Neutrophil (primary cell): ENCODE data around the gene C4orf36.

ENCODE experiments used
- H3K27ac ChIP-seq: fragments of 200-600 bp; sonication (generic); 2 replicates; pipeline ENCODE4 v1.5.1; 2016; ENCODE audit warnings: mild to moderate bottlenecking, moderate library complexity
- H3K27me3 ChIP-seq: fragments of 200-600 bp; sonication (generic); 2 replicates; pipeline ENCODE4 v1.6.0; 2016; ENCODE audit warnings: mild to moderate bottlenecking
- H3K36me3 ChIP-seq: fragments of 200-600 bp; sonication (generic); 2 replicates; pipeline ENCODE4 v1.5.1; 2017
- H3K4me1 ChIP-seq, 2 experiments: fragments of 200-600 bp in 1 of 2; sonication (generic) in 1 of 2; 1 replicate in 1 of 2; 2 replicates in 1 of 2; pipeline versions ENCODE4 v1.5.1 to v1.6.1; 2013 to 2016; ENCODE audit warnings: low read depth in 1 of 2, low read length in 1 of 2, mild to moderate bottlenecking in 1 of 2, moderate library complexity in 1 of 2; ENCODE audit not compliant: control insufficient read depth in 1 of 2, insufficient read depth in 1 of 2
- H3K4me3 ChIP-seq, 2 experiments: fragments of 200-600 bp in 1 of 2; sonication (generic) in 1 of 2; 1 replicate in 1 of 2; 2 replicates in 1 of 2; pipeline ENCODE4 v1.5.1; 2013 to 2016; ENCODE audit warnings: low read depth in 1 of 2, low read length in 1 of 2, mild to moderate bottlenecking in 1 of 2, moderate library complexity in 1 of 2
- H3K9me3 ChIP-seq: fragments of 200-600 bp; sonication (generic); 2 replicates; pipeline ENCODE4 v1.5.1; 2016
- CTCF ChIP-seq: fragments of 200-600 bp; sonication (generic); IDR thresholded peaks from 2 replicates; pipeline ENCODE4 v1.5.1; 2016; ENCODE audit warnings: antibody characterized with exemption

Gene C4orf36

GRCh38 chr4:86848732-86849619 lies 43.2 kb downstream of the C4orf36 start, which contains the start of gene SLC10A6:
Gene SLC10A6 (minus strand): TSS chr4:86849384. CDS start chr4:86849115, 269 bp downstream.
- TF ChIP-seq CTCF, result no peak
- H3K4me3 ChIP-seq, result no peak within 1 kb of the TSS
- H3K4me1 ChIP-seq, result no peaks in the 10 kb centered on the region
- no peaks in the 10 kb centered on the region for H3K36me3 ChIP-seq
- no peak within 1 kb of the TSS for H3K27ac ChIP-seq
- H3K9me3 ChIP-seq, result no peaks in the 10 kb centered on the region
- no peaks in the 10 kb centered on the region for H3K27me3 ChIP-seq

- Histone ChIP-seq H3K27ac (no peak overlapping the region), H3K36me3 (no peaks in the 10 kb centered on the region), H3K4me3 (no peak overlapping the region), H3K4me1 (no peaks in the 10 kb centered on the region), H3K9me3 (no peaks in the 10 kb centered on the region), H3K27me3 (no peaks in the 10 kb centered on the region)
- no peak for TF ChIP-seq CTCF
Measured at GRCh38 chr4:86848136-86848535, 44.1 kb downstream of the C4orf36 start.

- no peaks in the 10 kb centered on the region for H3K27me3 ChIP-seq
- no peaks in the 10 kb centered on the region for H3K4me1 ChIP-seq
- H3K9me3 ChIP-seq, result no peaks in the 10 kb centered on the region
- TF ChIP-seq CTCF, result no peak
- H3K27ac ChIP-seq, result no peak overlapping the region
- no peaks in the 10 kb centered on the region for H3K36me3 ChIP-seq
- H3K4me3 ChIP-seq, result no peak overlapping the region
Measured at GRCh38 chr4:86847571-86847970, 44.7 kb downstream of the C4orf36 start.

- no peak overlapping the region for H3K27ac ChIP-seq
Measured at GRCh38 chr4:86846921-86847320, 45.3 kb downstream of the C4orf36 start.

GRCh38 chr4:86845593-86845992 lies 46.6 kb downstream of the C4orf36 start:
- no peak for TF ChIP-seq CTCF
- H3K4me1 ChIP-seq, result no peaks in the 10 kb centered on the region
- H3K27me3 ChIP-seq, result no peaks in the 10 kb centered on the region
- no peak overlapping the region for H3K27ac ChIP-seq
- no peaks in the 10 kb centered on the region for H3K9me3 ChIP-seq
- no peaks in the 10 kb centered on the region for H3K36me3 ChIP-seq
- no peak overlapping the region for H3K4me3 ChIP-seq

More at GRCh38 chr4:86846921-86847320, 45.3 kb downstream of the C4orf36 start:
- H3K4me1 ChIP-seq, result no peaks in the 10 kb centered on the region
- no peak for TF ChIP-seq CTCF
- no peak overlapping the region for H3K4me3 ChIP-seq
- H3K9me3 ChIP-seq, result no peaks in the 10 kb centered on the region
- no peaks in the 10 kb centered on the region for H3K36me3 ChIP-seq
- no peaks in the 10 kb centered on the region for H3K27me3 ChIP-seq
